SK-N-SH (cell line): ENCODE results near the gene GPR25. TPM values are rescaled to one million over a fixed set of nuclear protein-coding genes. Genes with fewer than 3 reads are reported as not detected.
"Not testable (repeated sequence)": the region's sequence is repeated elsewhere in the genome, so short reads cannot be mapped to it uniquely, and the experiment has no call there.

Experiments
- CTCF ChIA-PET: fragments of 300-600, 350-600 bp; formaldehyde crosslinking; extraction: SDS; loops from one replicate; lab custom pipeline; 2021; lab: Yijun Ruan, JAX
- POLR2A ChIA-PET: fragments of 350-600 bp; sonication (Branson Sonifier 250); formaldehyde crosslinking; extraction: SDS; loops from one replicate; lab custom pipeline; 2020; ENCODE audit warnings: antibody characterized with exemption, inconsistent platforms; lab: Yijun Ruan, JAX
- DNase-seq: peaks from one replicate; pipeline ENCODE4 v3.0.0; 2012
- H2AFZ ChIP-seq: fragments of 200-600 bp; sonication (generic); 2 replicates; pipeline ENCODE4 v1.8.1; 2016; ENCODE audit warnings: antibody characterized with exemption, mild to moderate bottlenecking, low read depth
- H3F3A ChIP-seq: fragments of 200-600 bp; sonication (generic); replicated peaks from 2 replicates; pipeline ENCODE3; 2016; ENCODE audit warnings: antibody characterized with exemption, mild to moderate bottlenecking; ENCODE audit not compliant: insufficient read depth
- H3K27ac ChIP-seq, 2 experiments: fragments of 200-500 bp in 1 of 2; fragments of 200-600 bp in 1 of 2; sonication (Bioruptor generic) in 1 of 2; sonication (generic), shearing (Covaris generic) in 1 of 2; 2 replicates each; pipeline versions ENCODE4 v1.5.1 to v1.6.1; 2014 to 2016; ENCODE audit warnings: low read depth in 2 of 2, inconsistent platforms in 1 of 2, low read length in 1 of 2, mild to moderate bottlenecking in 1 of 2, mixed read lengths in 1 of 2
- H3K27me3 ChIP-seq: fragments of 200-600 bp; sonication (generic), shearing (Covaris generic); 2 replicates; pipeline ENCODE4 v1.6.1; 2016; ENCODE audit warnings: mixed run types; ENCODE audit not compliant: insufficient read depth
- H3K36me3 ChIP-seq, 2 experiments: fragments of 200-500 bp in 1 of 2; fragments of 200-600 bp in 1 of 2; sonication (Bioruptor generic) in 1 of 2; sonication (generic) in 1 of 2; replicated peaks in 1 of 2; 2 replicates each; pipeline versions ENCODE3 to v1.5.1; 2014 to 2016; ENCODE audit warnings: low read length in 1 of 2, mild to moderate bottlenecking in 1 of 2; ENCODE audit not compliant: insufficient read depth in 2 of 2, control insufficient read depth in 1 of 2
- H3K4me1 ChIP-seq, 2 experiments: fragments of 200-500 bp in 1 of 2; fragments of 200-600 bp in 1 of 2; sonication (Bioruptor generic) in 1 of 2; sonication (generic), shearing (Covaris generic) in 1 of 2; 2 replicates each; pipeline versions ENCODE4 v1.5.1 to v1.6.1; 2014 to 2016; ENCODE audit warnings: low read depth in 1 of 2, low read length in 1 of 2, mixed run types in 1 of 2; ENCODE audit not compliant: insufficient read depth in 2 of 2, control insufficient read depth in 1 of 2
- H3K4me2 ChIP-seq: fragments of 200-600 bp; sonication (generic), shearing (Covaris generic); 2 replicates; pipeline ENCODE4 v1.6.1; 2017; ENCODE audit warnings: mixed run types
- H3K4me3 ChIP-seq, 2 experiments: fragments of 200-500 bp in 1 of 2; fragments of 200-600 bp in 1 of 2; sonication (Bioruptor generic) in 1 of 2; sonication (generic), shearing (Covaris generic) in 1 of 2; 2 replicates each; pipeline versions ENCODE4 v1.5.1 to v1.8.1; 2014 to 2016; ENCODE audit warnings: low read depth in 2 of 2, inconsistent platforms in 1 of 2, low read length in 1 of 2, mild to moderate bottlenecking in 1 of 2, mixed read lengths in 1 of 2, moderate library complexity in 1 of 2
- H3K79me2 ChIP-seq: fragments of 200-600 bp; sonication (generic); 2 replicates; pipeline ENCODE4 v1.8.1; 2017; ENCODE audit warnings: mild to moderate bottlenecking; ENCODE audit not compliant: insufficient read depth
- H3K9ac ChIP-seq: fragments of 200-600 bp; sonication (generic); 2 replicates; pipeline ENCODE4 v1.6.1; 2017; ENCODE audit warnings: mixed run types
- H3K9me2 ChIP-seq: fragments of 200-600 bp; sonication (generic); 2 replicates; pipeline ENCODE4 v1.6.1; 2017; ENCODE audit warnings: mixed run types
- H3K9me3 ChIP-seq: fragments of 200-600 bp; sonication (generic); 2 replicates; pipeline ENCODE4 v1.6.1; 2017; ENCODE audit warnings: mixed run types, mild to moderate bottlenecking, moderate library complexity
- H4K20me1 ChIP-seq: fragments of 200-600 bp; sonication (generic); 2 replicates; pipeline ENCODE4 v1.6.1; 2017; ENCODE audit warnings: mild to moderate bottlenecking, mixed run types; ENCODE audit not compliant: insufficient read depth
- ELF1 ChIP-seq: IDR thresholded peaks from 2 replicates; pipeline ENCODE4 v1.4.0; 2012
- FOSL2 ChIP-seq: IDR thresholded peaks from 2 replicates; pipeline ENCODE4 v1.4.0; 2012; ENCODE audit warnings: low read depth, mild to moderate bottlenecking, moderate library complexity, borderline replicate concordance
- FOXM1 ChIP-seq: IDR thresholded peaks from 2 replicates; pipeline ENCODE4 v1.4.0; 2012; ENCODE audit warnings: low read depth, mild to moderate bottlenecking
- MEF2A ChIP-seq: IDR thresholded peaks from 2 replicates; pipeline ENCODE4 v1.4.0; 2012; ENCODE audit warnings: low read depth, borderline replicate concordance
- MXI1 ChIP-seq: IDR thresholded peaks from 2 replicates; pipeline ENCODE4 v1.6.1; 2012; ENCODE audit warnings: mild to moderate bottlenecking, low read depth, low read length, improper control_type of control experiment
- NFIC ChIP-seq: IDR thresholded peaks from 2 replicates; pipeline ENCODE4 v1.4.0; 2012; ENCODE audit warnings: borderline replicate concordance
- RAD21 ChIP-seq: IDR thresholded peaks from 2 replicates; pipeline ENCODE4 v1.6.1; 2012; ENCODE audit warnings: mild to moderate bottlenecking, low read length
- RCOR1 ChIP-seq: fragments of 150-350 bp; IDR thresholded peaks from 2 replicates; pipeline ENCODE4 v1.6.1; 2017; ENCODE audit warnings: antibody characterized with exemption, low read length
- RFX5 ChIP-seq: IDR thresholded peaks from 2 replicates; pipeline ENCODE4 v1.6.1; 2012; ENCODE audit warnings: mild to moderate bottlenecking, improper control_type of control experiment, low read length
- TEAD4 ChIP-seq: IDR thresholded peaks from 2 replicates; pipeline ENCODE4 v1.4.0; 2012; ENCODE audit warnings: mild to moderate bottlenecking, borderline replicate concordance; ENCODE audit not compliant: insufficient read depth
- WGBS: methylation state at CpG from one replicate; pipeline ENCODE4 v1.1.6; 2017; ENCODE audit warnings: low lambda C conversion rate; 5-methylcytosine and 5-hydroxymethylcytosine counted together
- polyA plus RNA-seq, 3 experiments: library from polyadenylated mRNA; depleted of rRNA; stranded (reverse); fragments of >200 nt; gene quantifications; 2 replicates each; pipeline ENCODE4 v1.2.3, GENCODE V29; 2012
- TF ChIP-seq, protein P1 (sequence below): IDR thresholded peaks from 2 replicates; pipeline ENCODE4; 2012
- TF ChIP-seq, protein P2 (sequence below): fragments of 150-350 bp; IDR thresholded peaks from 2 replicates; pipeline ENCODE4 v1.6.1; 2017; ENCODE audit warnings: antibody characterized with exemption, low read length, low read depth, borderline replicate concordance

The GPR25 gene
- polyA plus RNA-seq, 1 of the 3 experiments (the other 2 are of a cell fraction): not detected

DNA sequence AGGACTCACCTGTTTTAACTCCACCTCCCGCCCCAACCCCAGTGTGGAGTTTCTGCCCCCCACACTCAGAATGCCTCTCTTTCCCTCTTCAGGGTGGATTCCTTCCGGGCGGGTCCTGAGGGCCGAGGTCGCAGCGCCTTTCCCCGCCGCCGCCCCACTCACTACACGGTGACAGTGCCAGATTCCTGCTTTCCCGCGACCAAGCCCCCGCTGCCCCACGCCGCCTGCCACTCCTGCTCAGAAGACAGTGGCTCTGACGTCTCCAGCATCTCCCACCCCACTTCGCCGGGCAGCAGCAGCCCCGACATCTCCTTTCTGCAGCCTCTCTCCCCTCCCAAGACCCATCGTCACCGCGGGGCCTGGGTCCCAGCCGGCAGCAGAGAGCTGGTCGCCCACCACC lies 38.6 kb downstream of the GPR25 start (continued):
- TF ChIP-seq, protein P1, sequence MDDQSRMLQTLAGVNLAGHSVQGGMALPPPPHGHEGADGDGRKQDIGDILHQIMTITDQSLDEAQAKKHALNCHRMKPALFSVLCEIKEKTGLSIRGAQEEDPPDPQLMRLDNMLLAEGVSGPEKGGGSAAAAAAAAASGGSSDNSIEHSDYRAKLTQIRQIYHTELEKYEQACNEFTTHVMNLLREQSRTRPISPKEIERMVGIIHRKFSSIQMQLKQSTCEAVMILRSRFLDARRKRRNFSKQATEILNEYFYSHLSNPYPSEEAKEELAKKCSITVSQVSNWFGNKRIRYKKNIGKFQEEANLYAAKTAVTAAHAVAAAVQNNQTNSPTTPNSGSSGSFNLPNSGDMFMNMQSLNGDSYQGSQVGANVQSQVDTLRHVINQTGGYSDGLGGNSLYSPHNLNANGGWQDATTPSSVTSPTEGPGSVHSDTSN: no peak
- TF ChIP-seq RAD21 (no peak), FOXM1 (no peak), RFX5 (no peak), NFIC (no peak)

DNA sequence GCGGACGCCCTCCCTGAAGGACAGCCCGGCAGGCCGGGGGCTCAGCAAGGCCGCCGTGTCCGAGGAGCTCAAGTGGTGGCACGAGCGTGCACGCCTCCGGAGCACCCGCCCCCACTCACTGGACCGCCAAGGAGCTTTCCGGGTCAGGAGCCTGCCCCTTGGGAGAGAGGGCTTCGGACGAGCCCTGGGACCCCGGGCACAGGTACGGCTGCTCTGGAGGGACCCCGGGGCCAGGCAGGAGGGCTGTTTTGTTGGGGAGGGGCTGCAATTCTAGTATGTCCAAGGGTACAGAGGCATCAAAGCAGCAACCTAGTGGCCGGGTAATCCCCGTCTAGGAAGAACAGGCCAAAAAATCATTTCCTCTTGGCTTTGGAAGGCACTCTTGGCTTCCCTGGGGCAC lies 39.2 kb downstream of the GPR25 start:
- H3K9ac ChIP-seq, H3K9me2 ChIP-seq, DNase-seq, H3K27ac ChIP-seq, H3K27me3 ChIP-seq, H3K79me2 ChIP-seq, H3F3A ChIP-seq, H3K36me3 ChIP-seq, POLR2A ChIA-PET, H3K4me1 ChIP-seq, H2AFZ ChIP-seq, H3K4me3 ChIP-seq, H3K9me3 ChIP-seq, H3K4me2 ChIP-seq, H4K20me1 ChIP-seq: not testable (repeated sequence)
- CTCF ChIA-PET: interaction anchor here (1.5 kb wide), 1 partner anchor 21 kb away, joined by 6 read pairs; no protein-coding TSS in a partner anchor
- 94% methylated on average over 2 of the region's 21 CpGs for WGBS

DNA sequence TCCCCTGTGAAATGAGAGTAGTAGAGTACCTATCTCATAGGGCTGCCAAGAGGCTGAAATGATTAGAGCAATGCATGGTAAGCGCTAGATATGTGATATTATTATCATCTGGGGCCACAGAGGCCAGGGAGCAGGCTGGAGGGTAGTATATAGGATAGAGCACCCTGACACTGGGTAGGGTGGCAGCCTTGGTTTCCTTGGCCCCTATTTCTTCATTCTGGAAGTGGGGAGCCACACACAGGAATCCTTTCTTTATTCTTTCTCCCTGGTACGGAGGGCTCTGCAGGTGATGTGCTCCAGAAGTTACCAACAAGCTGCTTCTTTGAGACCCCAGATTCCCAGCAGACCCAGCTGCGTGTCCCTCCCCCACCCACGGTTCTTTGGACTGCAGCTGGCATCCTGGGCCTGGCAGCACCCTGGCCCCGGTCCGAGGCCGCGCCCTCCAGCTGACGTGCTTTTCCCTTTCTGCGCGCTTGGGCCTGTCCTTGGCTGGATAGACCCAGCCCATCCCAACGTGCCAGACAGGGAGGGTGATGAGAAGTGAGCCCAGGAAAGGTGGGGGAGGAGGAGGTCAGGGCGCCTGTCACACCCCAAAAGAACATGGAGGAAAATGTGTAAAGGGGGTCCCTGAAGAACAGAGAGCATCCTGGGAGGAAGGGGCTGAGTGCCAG lies 40.1 kb downstream of the GPR25 start:
- POLR2A ChIA-PET: no interaction called here
- Histone ChIP-seq H3K9me3 (no peaks in the 10 kb centered on the region), H2AFZ (no peak overlapping the region), H3K4me3 (no peak overlapping the region), H3K4me1 (no peaks in the 10 kb centered on the region), H3K4me2 (no peak overlapping the region), H3K36me3 (no peaks in the 10 kb centered on the region), H3K79me2 (no peaks in the 10 kb centered on the region), H3K27me3 (no peaks in the 10 kb centered on the region), H3K27ac (no peak overlapping the region), H3K9ac (no peak overlapping the region), H3F3A (no peaks in the 10 kb centered on the region), H3K9me2 (no peaks in the 10 kb centered on the region), H4K20me1 (no peaks in the 10 kb centered on the region)
- TF ChIP-seq, protein P2, sequence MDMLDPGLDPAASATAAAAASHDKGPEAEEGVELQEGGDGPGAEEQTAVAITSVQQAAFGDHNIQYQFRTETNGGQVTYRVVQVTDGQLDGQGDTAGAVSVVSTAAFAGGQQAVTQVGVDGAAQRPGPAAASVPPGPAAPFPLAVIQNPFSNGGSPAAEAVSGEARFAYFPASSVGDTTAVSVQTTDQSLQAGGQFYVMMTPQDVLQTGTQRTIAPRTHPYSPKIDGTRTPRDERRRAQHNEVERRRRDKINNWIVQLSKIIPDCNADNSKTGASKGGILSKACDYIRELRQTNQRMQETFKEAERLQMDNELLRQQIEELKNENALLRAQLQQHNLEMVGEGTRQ: no peak
- TF ChIP-seq MEF2A: no peak
- no peak for TF ChIP-seq ELF1
- TF ChIP-seq MXI1: no peak
- TF ChIP-seq RCOR1: no peak
- no peak for TF ChIP-seq TEAD4
- TF ChIP-seq, protein P1: no peak
- no peak for TF ChIP-seq FOSL2
- no peak for DNase-seq
- 80% methylated on average over 13 of the region's 13 CpGs for WGBS
- CTCF ChIA-PET: interaction anchor here (1.5 kb wide), 1 partner anchor 22 kb away, joined by 6 read pairs; no protein-coding TSS in a partner anchor
